ENCODE results near the gene ROMO1.

ROMO1 gene

GRCh38 chr20:35741892-35742740 lies 42.9 kb downstream of the ROMO1 start, which contains the start of gene RBM39 (continued):
- TF ChIP-seq ZNF449 (tag by site-specific recombination; IDR thresholded peaks at IDR 0.05) (no peak), PRDM4 (tag by site-specific recombination; IDR thresholded peaks at IDR 0.05) (peak; percentile 62), ZNF146 (tag by site-specific recombination; IDR thresholded peaks at IDR 0.05) (peak; percentile 16; the same call in 1 of the 2 replicates), ZIC2 (tag by site-specific recombination; IDR thresholded peaks at IDR 0.05) (peak; percentile 40; the same call in 1 of the 2 replicates), TCF7L2 (IDR thresholded peaks at IDR 0.05; ENCODE audit: borderline replicate concordance, low read depth, low read length) (no peak), SCRT1 (tag by site-specific recombination; IDR thresholded peaks at IDR 0.05; ENCODE audit: borderline replicate concordance) (no peak), AEBP2 (tag by site-specific recombination; IDR thresholded peaks at IDR 0.05; ENCODE audit: borderline replicate concordance) (no peak), ZNF366 (tag by site-specific recombination; conservative IDR thresholded peaks at IDR 0.05) (no peak; the same call in 1 of the 2 replicates), KLF17 (tag by site-specific recombination; IDR thresholded peaks at IDR 0.05) (peak; percentile 85), PBX3 (CRISPR knock-in tag; IDR thresholded peaks at IDR 0.05) (peak; percentile 96), ZNF580 (tag by site-specific recombination; IDR thresholded peaks at IDR 0.05) (0 out of 2 replicates have a peak, but pooled peaks have one; percentile 78), ZBTB10 (tag by site-specific recombination; IDR thresholded peaks at IDR 0.05) (no peak), ZNF248 (tag by site-specific recombination; IDR thresholded peaks at IDR 0.05) (no peak), ZNF514 (tag by site-specific recombination; IDR thresholded peaks at IDR 0.05) (no peak), ZNF157 (tag by site-specific recombination; IDR thresholded peaks at IDR 0.05) (no peak), ZBTB6 (tag by site-specific recombination; IDR thresholded peaks at IDR 0.05) (peak; percentile 75; the same call in 1 of the 2 replicates), ZBTB7A (tag by site-specific recombination; IDR thresholded peaks at IDR 0.05; ENCODE audit: low read depth) (no peak; the same call in 1 of the 2 replicates), ZNF792 (tag by site-specific recombination; IDR thresholded peaks at IDR 0.05) (no peak), ZFP41 (tag by site-specific recombination; IDR thresholded peaks at IDR 0.05; ENCODE audit: borderline replicate concordance) (no peak), ZNF639 (tag by site-specific recombination; IDR thresholded peaks at IDR 0.05) (peak; percentile 97), GLIS1 (tag by site-specific recombination; IDR thresholded peaks at IDR 0.05) (peak; percentile 88), KLF9 (tag by site-specific recombination; IDR thresholded peaks at IDR 0.05; ENCODE audit: low read depth) (peak; percentile 50; the same call in 1 of the 2 replicates), ZBTB1 (tag by site-specific recombination; IDR thresholded peaks at IDR 0.05) (no peak)
